ENCODE measurements around the gene ELMO1. TPM values are rescaled to one million over a fixed set of nuclear protein-coding genes. Genes with fewer than 3 reads are reported as not detected.

The ELMO1 gene
- total and polyA plus RNA-seq, 10 of the 15 experiments (the other 5 are each of a cell fraction or from before 2014, with no cell fraction given): 22.6 to 85.9 (median 56.6) TPM

DNA sequence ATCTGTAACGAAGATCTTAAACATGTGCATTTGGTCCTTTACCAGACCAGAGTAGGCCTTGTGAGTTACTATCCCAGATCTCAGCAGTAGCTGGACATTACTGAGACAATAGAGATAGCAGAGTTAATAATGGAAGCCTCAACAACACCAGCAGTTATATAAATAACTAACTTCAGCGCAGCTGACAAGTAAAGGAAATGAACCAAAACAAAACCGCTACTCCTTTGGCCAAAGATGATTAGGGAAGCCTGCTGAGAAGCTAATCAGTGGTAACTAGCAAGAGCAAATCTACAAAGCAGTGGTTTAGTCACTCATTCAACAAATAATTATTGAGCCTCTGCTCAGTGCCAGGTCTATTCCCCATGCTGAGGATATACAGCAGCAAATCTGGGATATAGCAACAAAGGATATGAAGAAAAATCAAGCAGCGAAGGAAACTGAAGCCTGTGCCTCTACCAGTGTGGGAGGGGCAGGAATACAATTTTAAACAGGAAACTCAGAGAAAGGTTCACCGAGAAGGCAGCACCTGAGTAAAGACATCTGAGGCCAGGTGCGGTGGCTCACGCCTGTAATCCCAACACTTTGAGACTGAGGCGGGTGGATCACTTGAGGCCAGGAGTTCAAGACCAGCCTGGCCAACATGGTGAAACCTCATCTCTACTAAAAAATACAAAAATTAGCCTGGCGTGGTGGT, 103.6 kb downstream of the ELMO1 start (continued):
- TF ChIP-seq ZNF592 (IDR thresholded peaks at IDR 0.05): no peak
- TF ChIP-seq ATF2 (IDR thresholded peaks at IDR 0.05; ENCODE audit: low read length): no peak
- TF ChIP-seq TCF12 (IDR thresholded peaks at IDR 0.05; ENCODE audit: low read depth, low read length): no peak
- TF ChIP-seq MTA2 (IDR thresholded peaks at IDR 0.05; ENCODE audit: low read depth): peak; percentile 84
- no peak for TF ChIP-seq HCFC1 (IDR thresholded peaks at IDR 0.05; ENCODE audit: low read length)
- TF ChIP-seq NR2F1 (conservative IDR thresholded peaks at IDR 0.05): no peak
- TF ChIP-seq ZBTB4 (CRISPR knock-in tag; IDR thresholded peaks at IDR 0.05): no peak
- no peak for TF ChIP-seq NR2C2 (IDR thresholded peaks at IDR 0.05; ENCODE audit: borderline replicate concordance, control insufficient read depth, insufficient read length, low read depth)
- TF ChIP-seq WRNIP1 (IDR thresholded peaks at IDR 0.05; ENCODE audit: borderline replicate concordance, low read depth, low read length): no peak
- no peak for TF ChIP-seq ATF3 (IDR thresholded peaks at IDR 0.05; ENCODE audit: borderline replicate concordance, extremely low read depth, low read depth, low read length)
- peak; percentile 43; the same call in 1 of the 2 replicates for TF ChIP-seq RELB (IDR thresholded peaks at IDR 0.05; ENCODE audit: low read depth)
- no peak for TF ChIP-seq MYC (IDR thresholded peaks at IDR 0.05; ENCODE audit: insufficient read depth, insufficient read length, insufficient replicate concordance, low read length, severe bottlenecking)
- no peak for TF ChIP-seq CBFB (IDR thresholded peaks at IDR 0.05; ENCODE audit: low read depth)
- no peak for TF ChIP-seq HDAC2 (IDR thresholded peaks at IDR 0.05)
- no peak for TF ChIP-seq CREM (IDR thresholded peaks at IDR 0.05; ENCODE audit: low read depth)
- TF ChIP-seq ZSCAN29 (IDR thresholded peaks at IDR 0.05): no peak
- TF ChIP-seq, protein P1, sequence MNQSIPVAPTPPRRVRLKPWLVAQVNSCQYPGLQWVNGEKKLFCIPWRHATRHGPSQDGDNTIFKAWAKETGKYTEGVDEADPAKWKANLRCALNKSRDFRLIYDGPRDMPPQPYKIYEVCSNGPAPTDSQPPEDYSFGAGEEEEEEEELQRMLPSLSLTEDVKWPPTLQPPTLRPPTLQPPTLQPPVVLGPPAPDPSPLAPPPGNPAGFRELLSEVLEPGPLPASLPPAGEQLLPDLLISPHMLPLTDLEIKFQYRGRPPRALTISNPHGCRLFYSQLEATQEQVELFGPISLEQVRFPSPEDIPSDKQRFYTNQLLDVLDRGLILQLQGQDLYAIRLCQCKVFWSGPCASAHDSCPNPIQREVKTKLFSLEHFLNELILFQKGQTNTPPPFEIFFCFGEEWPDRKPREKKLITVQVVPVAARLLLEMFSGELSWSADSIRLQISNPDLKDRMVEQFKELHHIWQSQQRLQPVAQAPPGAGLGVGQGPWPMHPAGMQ (IDR thresholded peaks at IDR 0.05; ENCODE audit: borderline replicate concordance): no peak

Measured in GM12878 (cell line).